HepG2 (cell line): ENCODE measurements around the gene MYADML2. TPM values are rescaled to one million over a fixed set of nuclear protein-coding genes. Genes with fewer than 3 reads are reported as not detected.

Experiments
- AGO1 ChIP-seq: fragments of 200-400 bp; formaldehyde crosslinking; IDR thresholded peaks from 2 replicates; pipeline ENCODE4 v1.6.1; 2017; ENCODE audit warnings: mild to moderate bottlenecking, low read depth, low read length, moderate library complexity; ENCODE audit not compliant: poor library complexity, severe bottlenecking
- FOSL1 ChIP-seq: sonication (generic); formaldehyde crosslinking; IDR thresholded peaks from 2 replicates; pipeline ENCODE4 v1.9.0; 2021; ENCODE audit warnings: missing genetic modification reagents, borderline replicate concordance
- GATA4 ChIP-seq: sonication (generic); IDR thresholded peaks from 2 replicates; pipeline ENCODE4 v1.6.1; 2016; ENCODE audit warnings: antibody characterized with exemption, low read depth, borderline replicate concordance
- HIVEP1 ChIP-seq: sonication (generic); formaldehyde crosslinking; IDR thresholded peaks from 2 replicates; pipeline ENCODE4 v1.4.0; 2020; ENCODE audit warnings: mild to moderate bottlenecking, missing genetic modification reagents
- HNRNPH1 ChIP-seq: fragments of 200-400 bp; formaldehyde crosslinking; optimal IDR thresholded peaks from 2 replicates; pipeline ENCODE3; 2017; ENCODE audit warnings: mild to moderate bottlenecking, low read depth, low read length
- KDM6A ChIP-seq: IDR thresholded peaks from 2 replicates; pipeline ENCODE4 v1.6.1; 2016; ENCODE audit warnings: low read depth
- MBD4 ChIP-seq: IDR thresholded peaks from 2 replicates; pipeline ENCODE4 v1.6.1; 2012; ENCODE audit warnings: low read length, inconsistent platforms, borderline replicate concordance
- PLRG1 ChIP-seq: fragments of 450-650 bp; conservative IDR thresholded peaks from 2 replicates; pipeline ENCODE4 v1.6.1; 2016
- RARG ChIP-seq: sonication (generic); formaldehyde crosslinking; IDR thresholded peaks from 2 replicates; pipeline ENCODE4 v1.4.0; 2020; ENCODE audit warnings: low read depth, mild to moderate bottlenecking, missing genetic modification reagents
- RFXANK ChIP-seq: IDR thresholded peaks from 2 replicates; pipeline ENCODE4 v1.6.1; 2016
- ZNF124 ChIP-seq: sonication (generic); formaldehyde crosslinking; IDR thresholded peaks from 2 replicates; pipeline ENCODE4 v1.4.0; 2020; ENCODE audit warnings: missing genetic modification reagents
- ZNF260 ChIP-seq: sonication (generic); formaldehyde crosslinking; IDR thresholded peaks from 2 replicates; pipeline ENCODE4 v1.4.0; 2020; ENCODE audit warnings: missing genetic modification reagents, low read depth, mild to moderate bottlenecking, borderline replicate concordance
- ZNF776 ChIP-seq: sonication (generic); formaldehyde crosslinking; IDR thresholded peaks from 2 replicates; pipeline ENCODE4 v1.4.0; 2020; ENCODE audit warnings: mild to moderate bottlenecking, missing genetic modification reagents
- ZSCAN21 ChIP-seq: sonication (generic); formaldehyde crosslinking; IDR thresholded peaks from 2 replicates; pipeline ENCODE4 v1.8.0; 2022; ENCODE audit warnings: mild to moderate bottlenecking, missing genetic modification reagents, moderate library complexity, borderline replicate concordance
- polyA plus RNA-seq, 8 experiments: library from polyadenylated mRNA; depleted of rRNA in 3 of 8; stranded (reverse) in 7 of 8; unstranded in 1 of 8; fragments of >200 nt; fragmentation: Illumina TruSeq in 4 of 8; extraction: Trizol in 4 of 8; gene quantifications; 2 replicates each; pipeline versions ENCODE4 v1.2.1 to v1.2.3, GENCODE V29; 2011 to 2016; ENCODE audit warnings: low read depth in 4 of 8, missing spikeins in 1 of 8, mixed read lengths in 1 of 8; ENCODE audit not compliant: insufficient read depth in 1 of 8
- total RNA-seq, 5 experiments: library from RNA; depleted of rRNA; stranded (reverse); fragments of >200 nt; fragmentation: Illumina TruSeq; extraction: Trizol; gene quantifications; 2 replicates each; pipeline ENCODE4 v1.2.3, GENCODE V29; 2016; ENCODE audit warnings: low read depth in 1 of 5
- TF ChIP-seq, protein P1 (sequence below): sonication (generic); formaldehyde crosslinking; IDR thresholded peaks from 2 replicates; pipeline ENCODE4 v1.4.0; 2020; ENCODE audit warnings: mild to moderate bottlenecking, missing genetic modification reagents
- TF ChIP-seq, protein P2 (sequence below): sonication (generic); formaldehyde crosslinking; IDR thresholded peaks from 2 replicates; pipeline ENCODE4 v1.8.0; 2022; ENCODE audit warnings: mild to moderate bottlenecking, missing genetic modification reagents, moderate library complexity
- TF ChIP-seq, protein P3 (sequence below): IDR thresholded peaks from 2 replicates; pipeline ENCODE4 v1.6.1; 2016; ENCODE audit warnings: control low read depth
- TF ChIP-seq, protein P4 (sequence below): sonication (generic); formaldehyde crosslinking; IDR thresholded peaks from 2 replicates; pipeline ENCODE4 v1.9.0; 2021; ENCODE audit warnings: missing genetic modification reagents, mild to moderate bottlenecking, borderline replicate concordance

The MYADML2 gene
- total and polyA plus RNA-seq, 2 of the 13 experiments (the other 11 are each of a cell fraction or from before 2014, with no cell fraction given), result not detected

DNA sequence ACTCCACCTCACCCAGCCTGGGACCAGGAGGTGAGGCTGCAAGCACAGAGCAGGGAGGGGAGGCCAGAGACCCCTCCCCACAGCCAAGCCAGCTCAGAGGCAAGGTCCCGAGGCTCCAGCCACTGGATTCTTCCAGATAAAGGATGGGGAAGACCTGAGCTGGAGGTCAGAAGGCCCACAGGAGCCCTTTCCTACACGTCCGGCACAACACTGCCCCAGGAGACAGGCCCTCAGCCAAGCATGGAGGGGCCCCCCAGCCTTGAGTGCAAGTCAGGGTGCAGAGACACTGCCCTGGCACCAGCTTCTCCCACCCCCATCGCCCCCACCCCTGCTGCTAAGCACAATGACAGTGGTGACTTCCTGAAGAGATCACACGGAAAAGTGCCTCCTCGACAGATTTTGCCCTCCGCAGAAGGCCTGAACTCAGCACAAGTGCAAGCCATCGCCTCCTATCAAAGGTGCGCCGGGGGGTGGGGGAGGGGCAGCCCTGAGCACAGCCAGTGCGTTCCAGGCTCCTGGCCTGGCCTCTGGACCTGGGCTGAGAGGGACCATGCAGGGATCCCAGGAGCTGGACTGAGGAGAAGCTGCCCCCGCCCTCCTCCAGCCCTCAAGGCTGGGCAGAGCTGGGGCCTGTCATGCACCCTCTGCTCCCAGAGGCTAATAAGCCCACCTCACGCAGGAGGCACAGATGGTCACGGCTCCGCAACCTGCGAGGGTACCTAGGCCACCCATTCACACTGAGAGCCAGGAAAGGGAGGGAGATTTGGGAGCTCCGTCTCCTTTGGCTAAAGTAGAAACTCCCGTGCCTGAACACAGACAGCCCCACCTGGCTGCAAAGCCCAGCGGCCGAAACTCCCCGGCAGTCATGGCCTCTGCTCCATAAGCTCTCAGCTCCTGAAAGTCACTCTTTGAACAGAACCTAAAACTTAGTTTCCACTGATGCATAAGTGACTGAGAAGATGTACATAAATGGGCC lies 22.2 kb downstream of the MYADML2 start (continued):
- TF ChIP-seq, protein P1, sequence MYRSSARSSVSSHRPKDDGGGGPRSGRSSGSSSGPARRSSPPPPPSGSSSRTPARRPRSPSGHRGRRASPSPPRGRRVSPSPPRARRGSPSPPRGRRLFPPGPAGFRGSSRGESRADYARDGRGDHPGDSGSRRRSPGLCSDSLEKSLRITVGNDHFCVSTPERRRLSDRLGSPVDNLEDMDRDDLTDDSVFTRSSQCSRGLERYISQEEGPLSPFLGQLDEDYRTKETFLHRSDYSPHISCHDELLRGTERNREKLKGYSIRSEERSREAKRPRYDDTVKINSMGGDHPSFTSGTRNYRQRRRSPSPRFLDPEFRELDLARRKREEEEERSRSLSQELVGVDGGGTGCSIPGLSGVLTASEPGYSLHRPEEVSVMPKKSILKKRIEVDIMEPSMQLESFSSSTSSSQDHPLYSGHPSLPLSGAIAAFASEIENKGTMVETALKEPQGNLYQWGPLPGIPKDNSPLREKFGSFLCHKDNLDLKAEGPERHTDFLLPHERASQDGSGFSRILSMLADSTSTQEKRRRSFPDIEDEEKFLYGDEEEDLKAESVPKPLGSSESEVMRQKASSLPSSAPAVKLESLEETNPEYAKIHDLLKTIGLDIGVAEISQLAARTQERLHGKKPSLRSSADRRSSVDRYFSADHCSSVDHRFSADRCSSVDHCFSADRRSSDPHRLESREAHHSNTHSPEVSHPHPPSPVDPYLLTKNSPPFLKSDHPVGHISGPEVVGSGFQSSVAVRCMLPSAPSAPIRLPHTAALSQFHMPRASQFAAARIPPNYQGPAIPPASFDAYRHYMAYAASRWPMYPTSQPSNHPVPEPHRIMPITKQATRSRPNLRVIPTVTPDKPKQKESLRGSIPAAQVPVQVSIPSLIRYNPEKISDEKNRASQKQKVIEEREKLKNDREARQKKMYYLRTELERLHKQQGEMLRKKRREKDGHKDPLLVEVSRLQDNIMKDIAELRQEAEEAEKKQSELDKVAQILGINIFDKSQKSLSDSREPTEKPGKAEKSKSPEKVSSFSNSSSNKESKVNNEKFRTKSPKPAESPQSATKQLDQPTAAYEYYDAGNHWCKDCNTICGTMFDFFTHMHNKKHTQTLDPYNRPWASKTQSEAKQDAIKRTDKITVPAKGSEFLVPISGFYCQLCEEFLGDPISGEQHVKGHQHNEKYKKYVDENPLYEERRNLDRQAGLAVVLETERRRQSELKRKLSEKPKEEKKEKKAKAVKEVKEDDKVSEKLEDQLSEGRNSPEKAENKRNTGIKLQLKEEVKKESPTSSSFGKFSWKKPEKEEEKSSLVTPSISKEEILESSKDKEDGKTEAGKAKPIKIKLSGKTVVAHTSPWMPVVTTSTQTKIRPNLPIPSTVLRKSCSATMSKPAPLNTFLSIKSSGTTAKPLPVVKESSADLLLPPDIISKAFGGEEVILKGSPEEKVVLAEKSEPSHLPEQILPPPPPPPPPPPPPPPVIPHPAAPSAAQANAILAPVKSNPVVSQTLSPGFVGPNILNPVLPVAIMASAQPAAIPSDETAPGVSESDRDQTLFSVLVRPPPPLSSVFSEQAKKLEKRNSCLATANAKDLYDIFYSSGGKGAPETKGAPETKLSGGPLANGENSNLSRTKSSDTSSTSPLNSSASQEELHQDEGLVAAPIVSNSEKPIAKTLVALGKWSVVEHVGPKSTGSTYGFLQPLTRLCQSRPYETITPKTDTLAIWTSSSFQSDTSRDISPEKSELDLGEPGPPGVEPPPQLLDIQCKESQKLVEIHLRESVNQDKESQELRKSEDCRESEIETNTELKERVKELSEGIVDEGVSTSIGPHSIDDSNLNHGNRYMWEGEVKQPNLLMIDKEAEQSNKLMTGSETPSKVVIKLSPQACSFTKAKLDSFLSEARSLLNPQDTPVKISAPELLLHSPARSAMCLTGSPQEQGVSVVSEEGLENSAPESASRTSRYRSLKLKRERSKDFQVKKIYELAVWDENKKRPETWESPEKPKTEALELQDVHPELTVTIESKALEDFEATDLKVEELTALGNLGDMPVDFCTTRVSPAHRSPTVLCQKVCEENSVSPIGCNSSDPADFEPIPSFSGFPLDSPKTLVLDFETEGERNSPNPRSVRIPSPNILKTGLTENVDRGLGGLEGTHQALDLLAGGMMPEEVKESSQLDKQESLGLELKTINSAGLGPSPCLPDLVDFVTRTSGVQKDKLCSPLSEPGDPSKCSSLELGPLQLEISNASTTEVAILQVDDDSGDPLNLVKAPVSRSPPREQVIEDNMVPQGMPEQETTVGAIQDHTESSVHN (CRISPR knock-in tag), result no peak
- no peak for TF ChIP-seq HNRNPH1
- TF ChIP-seq, protein P2, sequence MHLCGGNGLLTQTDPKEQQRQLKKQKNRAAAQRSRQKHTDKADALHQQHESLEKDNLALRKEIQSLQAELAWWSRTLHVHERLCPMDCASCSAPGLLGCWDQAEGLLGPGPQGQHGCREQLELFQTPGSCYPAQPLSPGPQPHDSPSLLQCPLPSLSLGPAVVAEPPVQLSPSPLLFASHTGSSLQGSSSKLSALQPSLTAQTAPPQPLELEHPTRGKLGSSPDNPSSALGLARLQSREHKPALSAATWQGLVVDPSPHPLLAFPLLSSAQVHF, result no peak
- TF ChIP-seq RFXANK (CRISPR knock-in tag), result no peak
- TF ChIP-seq RARG, result no peak
- no peak for TF ChIP-seq ZNF260 (CRISPR knock-in tag)
- TF ChIP-seq, protein P3, sequence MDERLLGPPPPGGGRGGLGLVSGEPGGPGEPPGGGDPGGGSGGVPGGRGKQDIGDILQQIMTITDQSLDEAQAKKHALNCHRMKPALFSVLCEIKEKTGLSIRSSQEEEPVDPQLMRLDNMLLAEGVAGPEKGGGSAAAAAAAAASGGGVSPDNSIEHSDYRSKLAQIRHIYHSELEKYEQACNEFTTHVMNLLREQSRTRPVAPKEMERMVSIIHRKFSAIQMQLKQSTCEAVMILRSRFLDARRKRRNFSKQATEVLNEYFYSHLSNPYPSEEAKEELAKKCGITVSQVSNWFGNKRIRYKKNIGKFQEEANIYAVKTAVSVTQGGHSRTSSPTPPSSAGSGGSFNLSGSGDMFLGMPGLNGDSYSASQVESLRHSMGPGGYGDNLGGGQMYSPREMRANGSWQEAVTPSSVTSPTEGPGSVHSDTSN (CRISPR knock-in tag), result no peak
- no peak for TF ChIP-seq AGO1
- no peak for TF ChIP-seq KDM6A (CRISPR knock-in tag)
- TF ChIP-seq, protein P4, sequence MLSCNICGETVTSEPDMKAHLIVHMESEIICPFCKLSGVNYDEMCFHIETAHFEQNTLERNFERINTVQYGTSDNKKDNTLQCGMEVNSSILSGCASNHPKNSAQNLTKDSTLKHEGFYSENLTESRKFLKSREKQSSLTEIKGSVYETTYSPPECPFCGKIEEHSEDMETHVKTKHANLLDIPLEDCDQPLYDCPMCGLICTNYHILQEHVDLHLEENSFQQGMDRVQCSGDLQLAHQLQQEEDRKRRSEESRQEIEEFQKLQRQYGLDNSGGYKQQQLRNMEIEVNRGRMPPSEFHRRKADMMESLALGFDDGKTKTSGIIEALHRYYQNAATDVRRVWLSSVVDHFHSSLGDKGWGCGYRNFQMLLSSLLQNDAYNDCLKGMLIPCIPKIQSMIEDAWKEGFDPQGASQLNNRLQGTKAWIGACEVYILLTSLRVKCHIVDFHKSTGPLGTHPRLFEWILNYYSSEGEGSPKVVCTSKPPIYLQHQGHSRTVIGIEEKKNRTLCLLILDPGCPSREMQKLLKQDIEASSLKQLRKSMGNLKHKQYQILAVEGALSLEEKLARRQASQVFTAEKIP (CRISPR knock-in tag), result no peak
- no peak for TF ChIP-seq ZNF776 (CRISPR knock-in tag)
- TF ChIP-seq ZNF124 (CRISPR knock-in tag), result no peak
- TF ChIP-seq ZSCAN21, result peak; percentile 44; the same call in 1 of the 2 replicates
- TF ChIP-seq FOSL1 (CRISPR knock-in tag), result no peak
- no peak for TF ChIP-seq MBD4
- TF ChIP-seq PLRG1, result no peak
- no peak for TF ChIP-seq GATA4
- TF ChIP-seq HIVEP1 (CRISPR knock-in tag), result no peak
